HG03558 (cell line): Measurements from ENCODE around the gene PLEKHA8.

Experiments
- ATAC-seq: cut with Tn5 transposase; IDR thresholded peaks from one replicate; pipeline ENCODE4 v1.9.1; 2021; ENCODE audit warnings: moderate number of reproducible peaks; ENCODE audit not compliant: unreplicated experiment; ENCODE audit errors: extremely low read depth

Gene PLEKHA8

GRCh38 chr7:30177965-30178364 is 149.8 kb downstream of the PLEKHA8 start:
- no peak for ATAC-seq

- ATAC-seq: peak; percentile 75
Observed at GRCh38 chr7:30178748-30179436, 150.7 kb downstream of the PLEKHA8 start.
